GM21381 (cell line): Measurements from ENCODE around the gene PSMC3.
"Not testable (repeated sequence)": the region's sequence is repeated elsewhere in the genome, so short reads cannot be mapped to it uniquely, and the experiment has no call there.

Source experiments
- ATAC-seq: cut with Tn5 transposase; IDR thresholded peaks from one replicate; pipeline ENCODE4 v1.9.1; 2021; ENCODE audit warnings: mild to moderate bottlenecking, moderate library complexity; ENCODE audit not compliant: unreplicated experiment

The PSMC3 gene

GRCh38 chr11:47426062-47426956 lies at the start of gene PSMC3:
TSS of gene PSMC3 (minus strand) at chr11:47426439. CDS start at chr11:47426279, 160 bp downstream.
- ATAC-seq = peak; percentile 91

GRCh38 chr11:47470671-47471070 lies 44.4 kb upstream of the PSMC3 start:
- no peak for ATAC-seq

- no peak for ATAC-seq
Measured at GRCh38 chr11:47469361-47470179, 43.3 kb upstream of the PSMC3 start.

DNA sequence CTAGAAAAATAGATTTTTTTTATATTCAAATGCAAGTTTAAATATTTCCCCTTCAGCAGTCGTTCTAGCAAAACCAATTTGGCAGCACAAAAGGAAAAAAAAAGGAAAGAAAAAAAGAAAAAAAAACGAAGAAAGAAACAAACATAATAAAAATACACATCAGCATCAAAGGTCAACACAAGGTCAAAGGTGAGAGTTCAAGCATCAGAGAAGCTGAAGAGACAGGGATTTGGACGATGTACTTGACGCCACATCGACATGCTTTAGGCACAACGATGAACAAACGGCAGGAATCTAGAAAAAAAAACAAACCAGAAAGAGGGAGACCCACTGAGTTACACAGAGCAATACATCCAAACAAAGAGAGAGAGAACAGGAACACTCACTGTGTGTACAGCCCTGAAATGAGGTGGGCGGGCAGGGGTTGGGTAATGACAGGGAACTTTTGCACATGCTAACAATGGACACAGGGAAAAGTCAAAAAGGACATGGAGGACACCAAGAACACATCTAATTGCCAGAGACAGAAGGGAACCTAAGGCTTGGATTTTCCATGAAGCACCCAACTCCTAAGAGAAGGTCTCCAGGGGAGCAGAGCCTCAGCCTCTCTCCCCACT lies 42.5 kb upstream of the PSMC3 start:
- no peak for ATAC-seq

- ATAC-seq = no peak
Measured at GRCh38 chr11:47467357-47467756, 41.1 kb upstream of the PSMC3 start.

DNA sequence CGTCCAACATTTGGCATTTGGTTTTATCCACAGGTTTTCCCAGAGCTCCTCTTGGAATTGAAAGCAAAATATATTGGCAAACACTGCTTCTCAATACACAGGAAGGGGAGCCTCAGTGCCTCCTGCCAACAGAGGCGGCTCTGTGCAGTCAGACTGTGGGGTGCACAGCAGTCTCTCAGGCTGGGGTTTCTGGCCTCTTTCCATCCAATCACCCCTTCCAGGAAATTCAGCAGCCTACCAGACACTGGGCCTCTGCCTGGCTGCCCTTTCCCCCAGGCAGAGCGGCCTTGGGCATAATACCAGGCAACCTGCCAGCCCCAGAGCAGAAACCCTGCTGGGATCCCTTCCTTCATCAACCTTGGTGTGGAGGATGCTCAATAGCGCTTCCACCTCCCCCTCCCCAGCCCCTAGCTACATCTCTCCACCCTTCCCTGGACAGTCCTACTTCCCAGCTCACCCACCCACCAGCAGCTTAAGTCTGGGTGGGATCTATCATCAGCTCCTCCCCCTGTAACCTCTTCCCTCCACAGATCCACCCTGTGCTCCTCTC lies 40.5 kb upstream of the PSMC3 start:
- no peak for ATAC-seq

DNA sequence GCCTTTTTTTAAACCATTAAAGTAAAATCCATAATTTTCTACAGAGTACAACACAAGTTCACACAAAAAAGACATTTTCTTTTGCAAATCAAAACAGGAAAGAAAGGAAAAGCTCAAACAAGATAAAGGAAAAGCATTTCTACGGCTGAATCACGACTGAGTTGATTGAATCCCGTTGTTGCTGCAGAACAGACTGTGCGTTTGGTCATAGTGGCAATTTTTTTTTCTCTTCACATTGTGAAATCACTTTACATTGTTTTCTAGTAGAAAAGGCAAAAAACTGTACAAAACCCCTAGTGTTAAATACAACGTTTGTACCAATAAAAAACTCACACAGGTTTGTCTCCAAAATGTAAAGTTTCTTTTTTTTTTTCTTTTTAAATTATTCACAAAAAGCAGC lies 40.0 kb upstream of the PSMC3 start:
- no peak for ATAC-seq

- no peak for ATAC-seq
Measured at GRCh38 chr11:47464483-47464882, 38.2 kb upstream of the PSMC3 start.

DNA sequence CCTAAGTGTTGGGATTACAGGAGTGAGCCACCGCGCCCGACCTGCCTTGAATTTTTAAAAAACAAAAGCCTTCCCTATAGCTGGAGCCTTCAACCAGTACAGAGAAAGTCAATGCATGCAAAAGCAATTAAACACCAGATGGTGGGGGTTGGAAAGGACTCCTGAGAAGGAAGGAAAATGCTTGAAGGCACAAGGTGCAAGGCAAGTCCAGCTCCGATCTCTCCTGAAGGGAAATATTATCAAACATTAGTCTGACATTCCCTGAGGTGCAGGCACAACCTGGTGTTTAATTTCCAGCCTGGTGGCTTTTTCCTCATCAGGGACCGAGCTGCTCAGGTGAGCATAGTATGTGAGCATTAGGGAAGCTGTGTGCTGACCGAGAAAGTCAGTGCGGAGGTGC lies 35.6 kb upstream of the PSMC3 start:
- ATAC-seq = no peak

DNA sequence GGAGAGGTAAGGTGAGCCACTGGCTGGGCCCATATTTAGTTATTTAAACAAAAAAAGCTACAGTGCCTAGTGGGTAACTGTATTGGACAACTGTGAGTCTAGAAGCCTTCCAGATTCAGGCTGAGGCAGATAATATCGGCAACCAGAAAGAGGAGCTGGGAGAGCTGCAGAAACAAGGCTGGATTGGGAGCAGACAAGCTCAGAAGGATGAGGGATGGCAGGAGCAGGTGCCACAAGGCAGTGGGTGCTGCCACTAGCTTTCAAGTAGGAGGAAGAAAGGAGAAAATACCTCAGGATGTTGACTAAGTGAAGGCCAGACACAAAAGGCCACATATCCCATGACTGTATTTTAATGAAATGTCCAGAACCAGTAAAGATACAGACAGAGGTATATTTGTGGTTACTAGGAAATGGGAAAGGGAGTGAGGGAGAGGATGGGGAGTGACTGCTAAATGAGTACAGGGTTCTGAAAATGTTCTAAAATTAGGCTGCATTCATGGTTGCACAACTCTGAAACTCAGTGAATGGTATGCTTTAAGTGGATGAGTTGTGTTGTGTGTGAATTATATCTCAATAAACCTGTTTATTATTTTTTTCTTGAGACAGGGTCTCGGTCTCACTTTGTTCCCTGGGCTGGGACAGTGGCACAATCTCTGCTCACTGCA lies 34.5 kb upstream of the PSMC3 start:
- ATAC-seq = no peak

DNA sequence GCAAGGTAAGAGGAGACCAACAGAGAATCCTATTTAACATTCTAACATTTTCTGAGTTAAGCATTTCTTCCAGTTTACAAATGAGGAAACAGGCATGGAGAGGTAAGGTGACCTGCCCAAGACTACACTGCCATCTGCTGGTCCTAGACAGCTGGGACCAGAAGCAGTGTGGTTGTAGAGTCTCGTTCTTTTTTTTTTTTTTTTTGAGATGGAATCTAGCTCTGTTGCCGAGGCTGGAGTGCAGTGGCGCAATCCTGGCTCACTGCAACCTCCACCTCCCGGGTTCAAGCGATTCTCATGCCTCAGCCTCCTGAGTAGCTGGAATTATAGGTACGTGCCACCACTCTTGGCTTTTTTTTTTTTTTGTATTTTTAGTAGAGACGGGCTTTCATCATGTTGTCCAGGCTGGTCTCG lies 28.0 kb upstream of the PSMC3 start:
- not testable (repeated sequence) for ATAC-seq

- no peak for ATAC-seq
Measured at GRCh38 chr11:47453365-47453764, 27.1 kb upstream of the PSMC3 start.

GRCh38 chr11:47451990-47452389 lies 25.8 kb upstream of the PSMC3 start:
- ATAC-seq = no peak

GRCh38 chr11:47451436-47451835 lies 25.2 kb upstream of the PSMC3 start:
- ATAC-seq = no peak

GRCh38 chr11:47449541-47449940 lies 23.3 kb upstream of the PSMC3 start:
- ATAC-seq = no peak

- no peak for ATAC-seq
Measured at GRCh38 chr11:47448566-47449427, 22.6 kb upstream of the PSMC3 start, which contains the start of gene RAPSN. TSS of gene RAPSN (minus strand) at chr11:47449136. CDS start at chr11:47448964, 172 bp downstream.

DNA sequence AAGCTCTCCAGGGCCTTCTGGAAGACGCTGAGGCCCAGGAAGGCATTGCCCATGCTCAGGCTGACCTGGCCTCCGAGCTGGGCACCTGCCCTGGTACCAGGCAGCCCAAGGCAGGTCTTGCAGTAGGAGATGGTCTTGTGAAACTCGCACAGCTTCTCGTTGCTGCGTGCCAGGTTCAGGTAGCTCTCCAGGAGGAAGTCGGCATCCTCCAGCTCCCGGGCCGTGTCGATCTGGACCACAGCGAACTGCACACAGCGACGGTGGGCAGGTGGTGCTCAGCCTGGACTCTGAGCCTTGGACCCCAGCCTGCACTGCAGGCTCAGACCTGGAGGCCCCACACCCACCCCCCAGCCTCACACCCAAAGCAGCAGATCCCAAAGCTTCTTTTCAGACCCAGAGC lies 21.7 kb upstream of the PSMC3 start:
- ATAC-seq = no peak

GRCh38 chr11:47446833-47447232 lies 20.6 kb upstream of the PSMC3 start:
- no peak for ATAC-seq

DNA sequence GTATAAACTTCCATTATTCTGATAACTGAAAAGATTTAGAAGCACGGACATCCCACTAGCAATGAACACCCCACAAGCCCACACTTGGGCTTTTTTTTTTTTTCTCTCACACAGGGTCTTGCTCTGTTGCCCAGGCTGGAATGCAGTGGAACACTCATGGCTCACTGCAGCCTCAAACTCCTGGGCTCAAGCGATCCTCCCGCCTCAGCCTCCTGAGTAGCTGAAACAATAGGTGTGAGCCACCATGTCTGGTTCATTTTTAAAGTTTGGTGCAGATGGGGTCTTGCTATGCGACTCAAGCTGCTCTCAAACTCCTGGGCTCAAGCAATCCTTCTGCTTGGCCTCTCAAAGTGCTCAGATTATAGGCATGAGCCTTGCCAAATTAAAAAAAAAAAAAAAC lies 19.6 kb upstream of the PSMC3 start:
- no peak for ATAC-seq

DNA sequence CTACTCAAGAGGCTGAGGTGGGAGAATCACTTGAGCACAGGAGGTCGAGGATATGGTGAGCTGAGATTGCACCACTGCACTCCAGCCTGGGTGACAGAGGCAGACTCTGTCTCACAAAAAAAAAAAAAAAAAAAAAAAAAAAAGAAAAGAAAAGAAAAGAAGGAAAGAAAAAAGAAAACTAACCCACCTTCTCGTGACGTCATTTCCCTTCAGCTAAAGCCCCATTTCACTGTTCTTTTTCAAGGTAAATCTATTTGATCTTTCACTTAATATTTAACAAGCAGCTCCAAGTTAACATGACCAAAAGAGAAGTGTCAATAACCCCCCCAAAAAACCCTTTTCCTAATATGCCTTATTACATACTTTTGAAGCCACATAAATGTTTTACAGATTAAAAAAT lies 17.6 kb upstream of the PSMC3 start:
- ATAC-seq = no peak
